GM23338 (cell line): Measurements from ENCODE around the gene TP53BP1. TPM values are rescaled to one million over a fixed set of nuclear protein-coding genes. Genes with fewer than 3 reads are reported as not detected.

Source experiments
- ATAC-seq: fragments of 200-7000 bp; cut with Tn5 transposase; 3 replicates; pipeline ENCODE4 v1.9.1; 2020
- DNase-seq: peaks from one replicate; pipeline ENCODE4 v3.0.0-alpha.2; 2015; ENCODE audit warnings: low spot score
- H2AFZ ChIP-seq: fragments of 200-600 bp; sonication (generic); 2 replicates; pipeline ENCODE4 v1.8.0; 2016; ENCODE audit warnings: antibody characterized with exemption, mild to moderate bottlenecking, moderate library complexity
- H3F3A ChIP-seq: fragments of 200-600 bp; sonication (generic); replicated peaks from 2 replicates; pipeline ENCODE4 v1.8.0; 2017; ENCODE audit warnings: antibody characterized with exemption, mixed run types, low read depth
- H3K27ac ChIP-seq: fragments of 200-600 bp; sonication (generic); 2 replicates; pipeline ENCODE4 v1.6.1; 2016; ENCODE audit warnings: low read depth
- H3K27me3 ChIP-seq: fragments of 200-600 bp; sonication (generic); 2 replicates; pipeline ENCODE4 v1.8.0; 2016; ENCODE audit warnings: mild to moderate bottlenecking, mixed run types, moderate library complexity; ENCODE audit not compliant: insufficient read depth
- H3K36me3 ChIP-seq: fragments of 200-600 bp; sonication (generic); 2 replicates; pipeline ENCODE4 v1.8.0; 2016; ENCODE audit warnings: mild to moderate bottlenecking; ENCODE audit not compliant: insufficient read depth
- H3K4me1 ChIP-seq: fragments of 200-600 bp; sonication (generic); 2 replicates; pipeline ENCODE4 v1.8.0; 2016; ENCODE audit warnings: mild to moderate bottlenecking, moderate library complexity; ENCODE audit not compliant: insufficient read depth
- H3K4me2 ChIP-seq: fragments of 200-600 bp; sonication (generic); 2 replicates; pipeline ENCODE4 v1.7.1; 2017; ENCODE audit warnings: mixed run types
- H3K4me3 ChIP-seq: fragments of 200-600 bp; sonication (generic); 2 replicates; pipeline ENCODE4 v1.6.1; 2016; ENCODE audit warnings: mixed run types
- H3K79me2 ChIP-seq: fragments of 200-600 bp; sonication (generic); replicated peaks from 2 replicates; pipeline ENCODE4 v1.8.0; 2017; ENCODE audit warnings: mild to moderate bottlenecking; ENCODE audit not compliant: insufficient read depth
- H3K9me2 ChIP-seq: fragments of 200-600 bp; sonication (generic); 2 replicates; pipeline ENCODE4 v1.8.0; 2017; ENCODE audit not compliant: insufficient read depth
- H4K20me1 ChIP-seq: fragments of 200-600 bp; sonication (generic); replicated peaks from 2 replicates; pipeline ENCODE4 v1.8.0; 2017; ENCODE audit warnings: mild to moderate bottlenecking; ENCODE audit not compliant: insufficient read depth
- H3K27ac Mint-ChIP-seq: 2 replicates; pipeline ENCODE4 v1.8.0; 2020; ENCODE audit warnings: inconsistent platforms, mild to moderate bottlenecking, moderate library complexity, mixed read lengths
- H3K27me3 Mint-ChIP-seq: 3 replicates; pipeline ENCODE4 v1.8.0; 2022; ENCODE audit warnings: low read depth, mild to moderate bottlenecking, moderate library complexity, mixed read lengths, inconsistent platforms; ENCODE audit not compliant: insufficient read depth, poor library complexity
- H3K36me3 Mint-ChIP-seq: 3 replicates; pipeline ENCODE4 v1.8.0; 2021; ENCODE audit warnings: low read depth, mild to moderate bottlenecking, inconsistent platforms, moderate library complexity, mixed read lengths
- H3K4me1 Mint-ChIP-seq: 3 replicates; pipeline ENCODE4 v1.8.0; 2020; ENCODE audit warnings: mild to moderate bottlenecking, inconsistent platforms, mixed read lengths
- H3K4me3 Mint-ChIP-seq: 3 replicates; pipeline ENCODE4 v1.8.0; 2021; ENCODE audit warnings: moderate library complexity, mild to moderate bottlenecking, inconsistent platforms, mixed read lengths
- H3K9me3 Mint-ChIP-seq: 3 replicates; pipeline ENCODE4 v1.8.0; 2020; ENCODE audit warnings: moderate library complexity, mild to moderate bottlenecking, inconsistent platforms, mixed read lengths
- CTCF ChIP-seq, 2 experiments: fragments of 200-600 bp in 1 of 2; sonication (generic) in 1 of 2; conservative IDR thresholded peaks; 2 replicates each; pipeline versions ENCODE4 v1.5.1 to v1.6.1; 2016 to 2017; ENCODE audit warnings: antibody characterized with exemption in 2 of 2, low read depth in 2 of 2, mild to moderate bottlenecking in 2 of 2, moderate library complexity in 1 of 2
- EZH2phosphoT487 ChIP-seq: fragments of 200-600 bp; sonication (generic); IDR thresholded peaks from one replicate; pipeline ENCODE4 v1.8.1; 2018; ENCODE audit warnings: antibody characterized with exemption; ENCODE audit not compliant: unreplicated experiment
- JUNB ChIP-seq: IDR thresholded peaks from one replicate; pipeline ENCODE4 v1.6.1; 2016; ENCODE audit warnings: antibody characterized with exemption; ENCODE audit not compliant: unreplicated experiment
- NANOG ChIP-seq: IDR thresholded peaks from 2 replicates; pipeline ENCODE4 v1.6.1; 2016; ENCODE audit warnings: antibody characterized with exemption, borderline replicate concordance
- POLR2AphosphoS5 ChIP-seq: IDR thresholded peaks from 2 replicates; pipeline ENCODE4 v1.6.1; 2016; ENCODE audit warnings: antibody characterized with exemption, low read depth
- REST ChIP-seq: IDR thresholded peaks from one replicate; pipeline ENCODE4 v1.6.1; 2018; ENCODE audit warnings: antibody characterized with exemption; ENCODE audit not compliant: unreplicated experiment
- STAT1 ChIP-seq: IDR thresholded peaks from one replicate; pipeline ENCODE4 v1.6.1; 2016; ENCODE audit warnings: antibody characterized with exemption; ENCODE audit not compliant: unreplicated experiment
- ZNF114 ChIP-seq: fragments of 250-450 bp; sonication (Bioruptor Pico); IDR thresholded peaks from 2 replicates; pipeline ENCODE4 v1.5.0; 2020; ENCODE audit warnings: mild to moderate bottlenecking, moderate library complexity
- ZNF331 ChIP-seq: fragments of 250-450 bp; sonication (Bioruptor Pico); IDR thresholded peaks from 2 replicates; pipeline ENCODE4 v1.5.0; 2020; ENCODE audit warnings: low read depth, mild to moderate bottlenecking, moderate library complexity
- polyA plus RNA-seq: library from polyadenylated mRNA; unstranded; fragments of >200 nt; fragmentation: Nextera tagmentation; extraction: Ambion mirVana; gene quantifications from 2 replicates; pipeline ENCODE4 v1.2.1, GENCODE V29; 2016
- total RNA-seq: library from RNA; depleted of rRNA; stranded (reverse); fragments of >200 nt; shearing (Covaris generic); gene quantifications from 2 replicates; pipeline ENCODE4 v1.2.3, GENCODE V29; 2014
- TF ChIP-seq, protein P1 (sequence below): IDR thresholded peaks from 2 replicates; pipeline ENCODE4 v1.6.1; 2016; ENCODE audit warnings: antibody characterized with exemption
- TF ChIP-seq, protein P2 (sequence below): fragments of 250-450 bp; sonication (Bioruptor Pico); IDR thresholded peaks from 2 replicates; pipeline ENCODE4 v1.5.0; 2020; ENCODE audit warnings: mild to moderate bottlenecking, moderate library complexity

The TP53BP1 gene
- total and polyA plus RNA-seq, 2 experiments from 2014 or later = 17.7 to 81.3 TPM

- Mint-ChIP-seq H3K27me3 (peaks cover 1% of the 10 kb centered on the region), H3K36me3 (peaks cover 42% of the 10 kb centered on the region), H3K4me1 (peaks cover under 1% of the 10 kb centered on the region; the same call in 2 of the 3 replicates), H3K9me3 (no peaks in the 10 kb centered on the region), H3K27ac (no peak overlapping the region), H3K4me3 (no peak overlapping the region)
- Histone ChIP-seq H3K4me1 (no peaks in the 10 kb centered on the region), H3K4me3 (no peak overlapping the region), H2AFZ (no peak overlapping the region), H3K79me2 (peaks cover 44% of the 10 kb centered on the region), H3K27ac (no peak overlapping the region), H3K4me2 (no peak overlapping the region), H3K27me3 (no peaks in the 10 kb centered on the region), H3K36me3 (peaks cover under 1% of the 10 kb centered on the region; the same call in 1 of the 2 replicates), H3F3A (no peaks in the 10 kb centered on the region), H4K20me1 (peaks cover 20% of the 10 kb centered on the region), H3K9me2 (no peaks in the 10 kb centered on the region)
- no peak for ATAC-seq
- TF ChIP-seq REST (no peak), ZNF114 (CRISPR knock-in tag) (no peak), EZH2phosphoT487 (no peak), STAT1 (no peak), NANOG (no peak), ZNF331 (no peak), JUNB (no peak), POLR2AphosphoS5 (no peak), CTCF (conservative IDR thresholded peaks at IDR 0.05; ENCODE audit: low read depth in 2 of 2) (no peak)
- TF ChIP-seq, protein P1, sequence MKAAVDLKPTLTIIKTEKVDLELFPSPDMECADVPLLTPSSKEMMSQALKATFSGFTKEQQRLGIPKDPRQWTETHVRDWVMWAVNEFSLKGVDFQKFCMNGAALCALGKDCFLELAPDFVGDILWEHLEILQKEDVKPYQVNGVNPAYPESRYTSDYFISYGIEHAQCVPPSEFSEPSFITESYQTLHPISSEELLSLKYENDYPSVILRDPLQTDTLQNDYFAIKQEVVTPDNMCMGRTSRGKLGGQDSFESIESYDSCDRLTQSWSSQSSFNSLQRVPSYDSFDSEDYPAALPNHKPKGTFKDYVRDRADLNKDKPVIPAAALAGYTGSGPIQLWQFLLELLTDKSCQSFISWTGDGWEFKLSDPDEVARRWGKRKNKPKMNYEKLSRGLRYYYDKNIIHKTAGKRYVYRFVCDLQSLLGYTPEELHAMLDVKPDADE = no peak
- TF ChIP-seq, protein P2, sequence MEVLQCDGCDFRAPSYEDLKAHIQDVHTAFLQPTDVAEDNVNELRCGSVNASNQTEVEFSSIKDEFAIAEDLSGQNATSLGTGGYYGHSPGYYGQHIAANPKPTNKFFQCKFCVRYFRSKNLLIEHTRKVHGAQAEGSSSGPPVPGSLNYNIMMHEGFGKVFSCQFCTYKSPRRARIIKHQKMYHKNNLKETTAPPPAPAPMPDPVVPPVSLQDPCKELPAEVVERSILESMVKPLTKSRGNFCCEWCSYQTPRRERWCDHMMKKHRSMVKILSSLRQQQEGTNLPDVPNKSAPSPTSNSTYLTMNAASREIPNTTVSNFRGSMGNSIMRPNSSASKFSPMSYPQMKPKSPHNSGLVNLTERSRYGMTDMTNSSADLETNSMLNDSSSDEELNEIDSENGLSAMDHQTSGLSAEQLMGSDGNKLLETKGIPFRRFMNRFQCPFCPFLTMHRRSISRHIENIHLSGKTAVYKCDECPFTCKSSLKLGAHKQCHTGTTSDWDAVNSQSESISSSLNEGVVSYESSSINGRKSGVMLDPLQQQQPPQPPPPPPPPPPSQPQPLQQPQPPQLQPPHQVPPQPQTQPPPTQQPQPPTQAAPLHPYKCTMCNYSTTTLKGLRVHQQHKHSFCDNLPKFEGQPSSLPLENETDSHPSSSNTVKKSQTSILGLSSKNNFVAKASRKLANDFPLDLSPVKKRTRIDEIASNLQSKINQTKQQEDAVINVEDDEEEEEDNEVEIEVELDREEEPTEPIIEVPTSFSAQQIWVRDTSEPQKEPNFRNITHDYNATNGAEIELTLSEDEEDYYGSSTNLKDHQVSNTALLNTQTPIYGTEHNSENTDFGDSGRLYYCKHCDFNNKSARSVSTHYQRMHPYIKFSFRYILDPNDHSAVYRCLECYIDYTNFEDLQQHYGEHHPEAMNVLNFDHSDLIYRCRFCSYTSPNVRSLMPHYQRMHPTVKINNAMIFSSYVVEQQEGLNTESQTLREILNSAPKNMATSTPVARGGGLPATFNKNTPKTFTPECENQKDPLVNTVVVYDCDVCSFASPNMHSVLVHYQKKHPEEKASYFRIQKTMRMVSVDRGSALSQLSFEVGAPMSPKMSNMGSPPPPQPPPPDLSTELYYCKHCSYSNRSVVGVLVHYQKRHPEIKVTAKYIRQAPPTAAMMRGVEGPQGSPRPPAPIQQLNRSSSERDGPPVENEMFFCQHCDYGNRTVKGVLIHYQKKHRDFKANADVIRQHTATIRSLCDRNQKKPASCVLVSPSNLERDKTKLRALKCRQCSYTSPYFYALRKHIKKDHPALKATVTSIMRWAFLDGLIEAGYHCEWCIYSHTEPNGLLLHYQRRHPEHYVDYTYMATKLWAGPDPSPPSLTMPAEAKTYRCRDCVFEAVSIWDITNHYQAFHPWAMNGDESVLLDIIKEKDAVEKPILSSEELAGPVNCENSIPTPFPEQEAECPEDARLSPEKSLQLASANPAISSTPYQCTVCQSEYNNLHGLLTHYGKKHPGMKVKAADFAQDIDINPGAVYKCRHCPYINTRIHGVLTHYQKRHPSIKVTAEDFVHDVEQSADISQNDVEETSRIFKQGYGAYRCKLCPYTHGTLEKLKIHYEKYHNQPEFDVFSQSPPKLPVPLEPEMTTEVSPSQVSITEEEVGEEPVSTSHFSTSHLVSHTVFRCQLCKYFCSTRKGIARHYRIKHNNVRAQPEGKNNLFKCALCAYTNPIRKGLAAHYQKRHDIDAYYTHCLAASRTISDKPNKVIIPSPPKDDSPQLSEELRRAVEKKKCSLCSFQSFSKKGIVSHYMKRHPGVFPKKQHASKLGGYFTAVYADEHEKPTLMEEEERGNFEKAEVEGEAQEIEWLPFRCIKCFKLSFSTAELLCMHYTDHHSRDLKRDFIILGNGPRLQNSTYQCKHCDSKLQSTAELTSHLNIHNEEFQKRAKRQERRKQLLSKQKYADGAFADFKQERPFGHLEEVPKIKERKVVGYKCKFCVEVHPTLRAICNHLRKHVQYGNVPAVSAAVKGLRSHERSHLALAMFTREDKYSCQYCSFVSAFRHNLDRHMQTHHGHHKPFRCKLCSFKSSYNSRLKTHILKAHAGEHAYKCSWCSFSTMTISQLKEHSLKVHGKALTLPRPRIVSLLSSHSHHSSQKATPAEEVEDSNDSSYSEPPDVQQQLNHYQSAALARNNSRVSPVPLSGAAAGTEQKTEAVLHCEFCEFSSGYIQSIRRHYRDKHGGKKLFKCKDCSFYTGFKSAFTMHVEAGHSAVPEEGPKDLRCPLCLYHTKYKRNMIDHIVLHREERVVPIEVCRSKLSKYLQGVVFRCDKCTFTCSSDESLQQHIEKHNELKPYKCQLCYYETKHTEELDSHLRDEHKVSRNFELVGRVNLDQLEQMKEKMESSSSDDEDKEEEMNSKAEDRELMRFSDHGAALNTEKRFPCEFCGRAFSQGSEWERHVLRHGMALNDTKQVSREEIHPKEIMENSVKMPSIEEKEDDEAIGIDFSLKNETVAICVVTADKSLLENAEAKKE (CRISPR knock-in tag) = no peak
- no peak for DNase-seq
Observed at GRCh38 chr15:43446344-43446743, 46.6 kb downstream of the TP53BP1 start.
